ENCODE results near the gene MMAB. TPM values are rescaled to one million over a fixed set of nuclear protein-coding genes. Genes with fewer than 3 reads are reported as not detected.

MMAB gene
- total and polyA plus RNA-seq, 10 of the 15 experiments (the other 5 are each of a cell fraction or from before 2014, with no cell fraction given): 10.6 to 65.3 (median 45.2) TPM

- RAD21 ChIA-PET (ENCODE audit: unreplicated experiment): no interaction called here
- Histone ChIP-seq H3K27me3 (replicated peaks in 1 of 2; ENCODE audit: control insufficient read depth in 2 of 2, insufficient read depth in 2 of 2, low read length in 1 of 2) (no peaks in the 10 kb centered on the region), H3K36me3 (ENCODE audit: control insufficient read depth in 2 of 2, insufficient read depth in 2 of 2, low read length in 1 of 2) (peaks cover 4 to 9% of the 10 kb centered on the region in 2 experiments; a peak in 3 of 4 replicates), H3K4me3 (no peak overlapping the region), H3K9ac (ENCODE audit: control insufficient read depth, insufficient read depth, low read length) (no peak overlapping the region), H3K27ac (ENCODE audit: control insufficient read depth, insufficient read depth) (no peak overlapping the region), H2AFZ (ENCODE audit: control insufficient read depth, low read depth, low read length) (no peak overlapping the region), H3K9me3 (replicated peaks; ENCODE audit: control insufficient read depth, insufficient read depth, low read length) (no peaks in the 10 kb centered on the region), H4K20me1 (ENCODE audit: control insufficient read depth, insufficient read depth) (no peaks in the 10 kb centered on the region), H3K79me2 (ENCODE audit: control insufficient read depth, insufficient read depth, low read length) (no peaks in the 10 kb centered on the region), H3K4me2 (ENCODE audit: control insufficient read depth, insufficient read depth) (no peak overlapping the region), H3K4me1 (ENCODE audit: control insufficient read depth, insufficient read depth, low read length) (no peaks in the 10 kb centered on the region)
- CTCF ChIA-PET: interaction anchor here (0.7 to 1.8 kb wide), 3 partner anchors 73 to 321 kb away, joined by 3 to 4 read pairs (median 4); no protein-coding TSS in a partner anchor
- in situ Hi-C loops (cut with MboI): no loop called here
- 91% methylated on average over 25 of the region's 26 CpGs for WGBS (ENCODE audit: insufficient coverage, insufficient replicate concordance, low lambda C conversion rate, missing lambda C conversion rate)
- TF ChIP-seq IRF4 (IDR thresholded peaks at IDR 0.05; ENCODE audit: low read depth, low read length): no peak
- TF ChIP-seq E2F8 (IDR thresholded peaks at IDR 0.05; ENCODE audit: low read depth, partially characterized antibody): no peak
- TF ChIP-seq TCF7 (IDR thresholded peaks at IDR 0.05; ENCODE audit: borderline replicate concordance): no peak
- no peak for TF ChIP-seq CHD1 (IDR thresholded peaks at IDR 0.05; ENCODE audit: low read depth, low read length)
- TF ChIP-seq LARP7 (IDR thresholded peaks at IDR 0.05): no peak
- no peak for TF ChIP-seq NFIC (IDR thresholded peaks at IDR 0.05; ENCODE audit: low read depth, low read length)
- intact Hi-C loops (cut with micrococcal nuclease; ENCODE audit: unreplicated experiment): no loop called here
- ATAC-seq: no peak
- no peak for DNase-seq (ENCODE audit: low read depth, low spot score)
- FAIRE-seq: no peak
- POLR2A ChIA-PET: no interaction called here
- BruUV-seq (replicated peaks): no TSS peak
- SMC1A ChIA-PET (ENCODE audit: uncharacterized antibody, unreplicated experiment): interaction anchor here (1.0 to 1.2 kb wide), 2 partner anchors 9 to 96 kb away, joined by 3 read pairs; no protein-coding TSS in a partner anchor
These were observed 48.6 kb downstream of the MMAB start for GRCh38 chr12:109524466-109525278.

Data from GM12878 (cell line).